HEK293 (cell line): Measurements from ENCODE around the gene NEMP2.

ENCODE experiments used
- CTCF ChIA-PET: fragments of 350-600 bp; formaldehyde crosslinking; extraction: SDS; loops from one replicate; lab custom pipeline; 2021; ENCODE audit warnings: antibody characterized with exemption; lab: Yijun Ruan, JAX
- POLR2A ChIA-PET: fragments of 300-600 bp; formaldehyde crosslinking; extraction: SDS; loops from one replicate; lab custom pipeline; 2020; ENCODE audit warnings: antibody characterized with exemption, inconsistent platforms; lab: Yijun Ruan, JAX
- H3K27ac ChIP-seq: fragments of 200-500 bp; sonication (Bioruptor generic); 2 replicates; pipeline ENCODE4 v1.5.1; 2014; ENCODE audit warnings: low read depth, low read length, control low read depth, inconsistent platforms; ENCODE audit errors: extremely low read depth
- H3K36me3 ChIP-seq, 2 experiments: fragments of 200-500 bp in 1 of 2; sonication (Bioruptor generic) in 1 of 2; 1 replicate in 1 of 2; 2 replicates in 1 of 2; pipeline ENCODE4 v1.5.1; 2014 to 2017; ENCODE audit warnings: inconsistent platforms in 2 of 2, low read length in 2 of 2; ENCODE audit not compliant: control insufficient read depth in 2 of 2, insufficient read depth in 1 of 2
- H3K4me1 ChIP-seq: fragments of 200-500 bp; sonication (Bioruptor generic); 2 replicates; pipeline ENCODE4 v1.5.1; 2014; ENCODE audit warnings: mild to moderate bottlenecking, low read length, inconsistent platforms; ENCODE audit not compliant: control insufficient read depth, insufficient read depth
- H3K4me3 ChIP-seq: 2 replicates; pipeline ENCODE4 v1.5.1; 2011; ENCODE audit warnings: low read depth, mild to moderate bottlenecking, control low read depth, low read length, moderate library complexity
- H3K9me3 ChIP-seq: fragments of 200-500 bp; sonication (Bioruptor generic); 2 replicates; pipeline ENCODE4 v1.5.1; 2014; ENCODE audit warnings: low read depth, low read length, inconsistent platforms; ENCODE audit not compliant: control insufficient read depth, insufficient read depth
- BCL11B ChIP-seq: fragments of 450-650 bp; formaldehyde crosslinking; IDR thresholded peaks from 2 replicates; pipeline ENCODE4 v1.5.1; 2016; ENCODE audit warnings: low read depth, missing biosample characterization, missing genetic modification characterization
- CTCF ChIP-seq: fragments of 450-650 bp; formaldehyde crosslinking; IDR thresholded peaks from 2 replicates; pipeline ENCODE4 v1.5.1; 2016; ENCODE audit warnings: missing biosample characterization, missing genetic modification characterization
- HOXA7 ChIP-seq: sonication (generic); formaldehyde crosslinking; IDR thresholded peaks from 2 replicates; pipeline ENCODE4 v1.8.1; 2022; ENCODE audit warnings: missing genetic modification reagents, borderline replicate concordance
- ZBTB7A ChIP-seq: fragments of 450-650 bp; formaldehyde crosslinking; IDR thresholded peaks from 2 replicates; pipeline ENCODE4 v1.5.1; 2016; ENCODE audit warnings: low read depth, missing biosample characterization, missing genetic modification characterization
- ZFP69B ChIP-seq: fragments of 450-650 bp; formaldehyde crosslinking; IDR thresholded peaks from 2 replicates; pipeline ENCODE4 v1.5.1; 2016; ENCODE audit warnings: missing biosample characterization, missing genetic modification characterization
- ZNF132 ChIP-seq: fragments of 450-650 bp; formaldehyde crosslinking; IDR thresholded peaks from 2 replicates; pipeline ENCODE4 v1.5.1; 2017; ENCODE audit warnings: missing biosample characterization, missing genetic modification characterization, borderline replicate concordance
- ZNF138 ChIP-seq: fragments of 450-650 bp; formaldehyde crosslinking; IDR thresholded peaks from 2 replicates; pipeline ENCODE4 v1.5.1; 2016; ENCODE audit warnings: missing biosample characterization, missing genetic modification characterization, borderline replicate concordance
- ZNF202 ChIP-seq: fragments of 450-650 bp; formaldehyde crosslinking; IDR thresholded peaks from 2 replicates; pipeline ENCODE4 v1.5.1; 2016; ENCODE audit warnings: missing biosample characterization, missing genetic modification characterization, borderline replicate concordance
- ZNF266 ChIP-seq: fragments of 450-650 bp; formaldehyde crosslinking; IDR thresholded peaks from 2 replicates; pipeline ENCODE4 v1.5.1; 2016; ENCODE audit warnings: missing biosample characterization, missing genetic modification characterization, low read depth
- ZNF292 ChIP-seq: fragments of 450-650 bp; formaldehyde crosslinking; IDR thresholded peaks from 2 replicates; pipeline ENCODE4 v1.5.1; 2016; ENCODE audit warnings: low read depth, missing biosample characterization, missing genetic modification characterization, borderline replicate concordance
- ZNF335 ChIP-seq: fragments of 450-650 bp; formaldehyde crosslinking; conservative IDR thresholded peaks from 2 replicates; pipeline ENCODE4 v1.5.1; 2016; ENCODE audit warnings: missing biosample characterization, missing genetic modification characterization
- ZNF341 ChIP-seq: fragments of 450-650 bp; formaldehyde crosslinking; IDR thresholded peaks from 2 replicates; pipeline ENCODE4; 2016; ENCODE audit warnings: low read depth, missing biosample characterization, missing genetic modification characterization
- ZNF350 ChIP-seq: fragments of 450-650 bp; formaldehyde crosslinking; IDR thresholded peaks from 2 replicates; pipeline ENCODE4 v1.5.0; 2017; ENCODE audit warnings: missing biosample characterization, mild to moderate bottlenecking, missing genetic modification characterization
- ZNF366 ChIP-seq: fragments of 450-650 bp; formaldehyde crosslinking; conservative IDR thresholded peaks from 2 replicates; pipeline ENCODE4 v1.5.1; 2016; ENCODE audit warnings: missing biosample characterization, missing genetic modification characterization
- ZNF449 ChIP-seq: fragments of 450-650 bp; formaldehyde crosslinking; IDR thresholded peaks from 2 replicates; pipeline ENCODE4 v1.5.1; 2017; ENCODE audit warnings: missing biosample characterization, mild to moderate bottlenecking, missing genetic modification characterization, moderate library complexity
- ZNF521 ChIP-seq: fragments of 450-650 bp; formaldehyde crosslinking; IDR thresholded peaks from 2 replicates; pipeline ENCODE4 v1.5.1; 2017; ENCODE audit warnings: missing biosample characterization, mild to moderate bottlenecking, missing genetic modification characterization
- ZNF529 ChIP-seq: fragments of 450-650 bp; formaldehyde crosslinking; IDR thresholded peaks from 2 replicates; pipeline ENCODE4 v1.5.1; 2017; ENCODE audit warnings: missing genetic modification characterization, missing biosample characterization; ENCODE audit not compliant: insufficient replicate concordance
- ZNF645 ChIP-seq: fragments of 450-650 bp; formaldehyde crosslinking; IDR thresholded peaks from 2 replicates; pipeline ENCODE4; 2016; ENCODE audit warnings: missing biosample characterization, missing genetic modification characterization
- ZNF664 ChIP-seq: fragments of 450-650 bp; formaldehyde crosslinking; IDR thresholded peaks from 2 replicates; pipeline ENCODE4 v1.5.1; 2016; ENCODE audit warnings: missing biosample characterization, missing genetic modification characterization
- ZNF777 ChIP-seq: fragments of 450-650 bp; formaldehyde crosslinking; IDR thresholded peaks from 2 replicates; pipeline ENCODE4 v1.5.1; 2017; ENCODE audit warnings: missing biosample characterization, missing genetic modification characterization, borderline replicate concordance
- ZNF830 ChIP-seq: fragments of 450-650 bp; IDR thresholded peaks from 2 replicates; pipeline ENCODE4 v1.5.0; 2018; ENCODE audit warnings: missing biosample characterization, missing genetic modification characterization, low read depth, mild to moderate bottlenecking, moderate library complexity

The NEMP2 gene

GRCh38 chr2:190514676-190515075, 19.8 kb downstream of the NEMP2 start:
- Histone ChIP-seq H3K36me3 (peaks cover 0 to 12% of the 10 kb centered on the region in 2 experiments; a peak in 2 of 3 replicates), H3K4me3 (no peak overlapping the region), H3K9me3 (no peaks in the 10 kb centered on the region), H3K4me1 (no peaks in the 10 kb centered on the region), H3K27ac (no peak overlapping the region)
- POLR2A ChIA-PET = no interaction called here
- CTCF ChIA-PET = interaction anchor here (1.7 kb wide), 1 partner anchor 132 kb away, joined by 7 read pairs; no protein-coding TSS in a partner anchor
- TF ChIP-seq ZNF266 (tag by site-specific recombination) (no peak), ZFP69B (tag by site-specific recombination) (no peak), BCL11B (no peak), ZNF777 (tag by site-specific recombination) (no peak), ZNF664 (tag by site-specific recombination) (no peak), ZNF292 (tag by site-specific recombination) (no peak), ZNF645 (tag by site-specific recombination) (no peak), ZNF335 (tag by site-specific recombination) (no peak), HOXA7 (CRISPR knock-in tag) (no peak), ZNF202 (tag by site-specific recombination) (no peak), ZNF830 (tag by site-specific recombination) (no peak), ZNF341 (tag by site-specific recombination) (no peak), CTCF (tag by site-specific recombination) (no peak), ZNF529 (tag by site-specific recombination) (no peak), ZNF366 (tag by site-specific recombination) (no peak), ZNF132 (tag by site-specific recombination) (no peak), ZNF138 (tag by site-specific recombination) (no peak)

GRCh38 chr2:190513877-190514276, 20.6 kb downstream of the NEMP2 start:
- TF ChIP-seq ZNF529 (tag by site-specific recombination) (no peak), ZBTB7A (tag by site-specific recombination) (no peak), ZNF350 (tag by site-specific recombination) (no peak)
- Histone ChIP-seq H3K4me3 (no peak overlapping the region), H3K27ac (no peak overlapping the region), H3K9me3 (no peaks in the 10 kb centered on the region), H3K4me1 (no peaks in the 10 kb centered on the region), H3K36me3 (peaks cover 0 to 12% of the 10 kb centered on the region in 2 experiments; a peak in 2 of 3 replicates)
- ChIA-PET POLR2A (no interaction called here), CTCF (interaction anchor here (0.7 to 1.7 kb wide), 3 partner anchors 131 to 1128 kb away, joined by 3 to 7 read pairs (median 3); no protein-coding TSS in a partner anchor)

- Histone ChIP-seq H3K4me3 (no peak overlapping the region), H3K27ac (no peak overlapping the region), H3K9me3 (no peaks in the 10 kb centered on the region), H3K4me1 (no peaks in the 10 kb centered on the region), H3K36me3 (peaks cover 0 to 18% of the 10 kb centered on the region in 2 experiments; a peak in 2 of 3 replicates)
- CTCF ChIA-PET = interaction anchor here (0.5 to 1.3 kb wide), 2 partner anchors 8 to 129 kb away, joined by 3 read pairs; no protein-coding TSS in a partner anchor
- peak; percentile 56; the same call in 1 of the 2 replicates for TF ChIP-seq ZNF449
- no peak for TF ChIP-seq ZNF521 (tag by site-specific recombination)
- POLR2A ChIA-PET = no interaction called here
Measured at GRCh38 chr2:190512539-190513095, 21.9 kb downstream of the NEMP2 start.
